KBM-7 (cell line): ENCODE results near the gene XYLT2.
"Not testable (repeated sequence)": the region's sequence is repeated elsewhere in the genome, so short reads cannot be mapped to it uniquely, and the experiment has no call there.

Source experiments
- DNase-seq: peaks from one replicate; pipeline ENCODE4 v3.0.0-alpha.2; 2015
- in situ Hi-C: fragments of 300-500 bp; cut with MboI; formaldehyde crosslinking; loops from 2 replicates; pipeline ENCODE4 v1.14.3; 2020; ENCODE audit warnings: low sequenced_read_pairs, low pct_unique_long_range_greater_than_20kb, mixed read lengths

XYLT2 gene

GRCh38 chr17:50318501-50319285 lies 27.2 kb upstream of the XYLT2 start:
- DNase-seq = no peak
- in situ Hi-C loops = no loop called here

GRCh38 chr17:50319306-50320004 lies 26.5 kb upstream of the XYLT2 start:
- in situ Hi-C loops = no loop called here
- DNase-seq = no peak

- no peak for DNase-seq
- in situ Hi-C loops = no loop called here
Measured at GRCh38 chr17:50322271-50322670, 23.7 kb upstream of the XYLT2 start.

- in situ Hi-C loops = no loop called here
Measured at GRCh38 chr17:50323060-50323459, 22.9 kb upstream of the XYLT2 start.

GRCh38 chr17:50325906-50326305 lies 20.0 kb upstream of the XYLT2 start:
- in situ Hi-C loops = no loop called here
- DNase-seq = no peak

More at GRCh38 chr17:50323060-50323459, 22.9 kb upstream of the XYLT2 start:
- no peak for DNase-seq

- in situ Hi-C loops = no loop called here
- no peak for DNase-seq
Measured at GRCh38 chr17:50326831-50327364, 19.0 kb upstream of the XYLT2 start.

GRCh38 chr17:50328363-50329325 lies 17.3 kb upstream of the XYLT2 start:
- no peak for DNase-seq
- in situ Hi-C loops = no loop called here

- in situ Hi-C loops = no loop called here
- DNase-seq = no peak
Measured at GRCh38 chr17:50329716-50330115, 16.2 kb upstream of the XYLT2 start.

- DNase-seq = no peak
- in situ Hi-C loops = no loop called here
Measured at GRCh38 chr17:50330151-50330775, 15.7 kb upstream of the XYLT2 start.

GRCh38 chr17:50331085-50331791 lies 14.7 kb upstream of the XYLT2 start:
- in situ Hi-C loops = no loop called here
- no peak for DNase-seq

GRCh38 chr17:50332196-50332595 lies 13.7 kb upstream of the XYLT2 start:
- in situ Hi-C loops = no loop called here
- DNase-seq = no peak

GRCh38 chr17:50333291-50334057 lies 12.5 kb upstream of the XYLT2 start:
- in situ Hi-C loops, DNase-seq: not testable (repeated sequence)

- no peak for DNase-seq
- in situ Hi-C loops = no loop called here
Measured at GRCh38 chr17:50337956-50338355, 8.0 kb upstream of the XYLT2 start.

- in situ Hi-C loops = no loop called here
- no peak for DNase-seq
Measured at GRCh38 chr17:50338645-50339044, 7.3 kb upstream of the XYLT2 start.

- DNase-seq = no peak
- in situ Hi-C loops = no loop called here
Measured at GRCh38 chr17:50339381-50339780, 6.5 kb upstream of the XYLT2 start.

- DNase-seq = peak; percentile 70
- in situ Hi-C loops = no loop called here
Measured at GRCh38 chr17:50344731-50345365, 1.1 kb upstream of the XYLT2 start.
